ENCODE measurements around the gene OR52B2. TPM values are rescaled to one million over a fixed set of nuclear protein-coding genes. Genes with fewer than 3 reads are reported as not detected.

OR52B2 gene
- total and polyA plus RNA-seq, 2 experiments from 2014 or later = not detected

- Mint-ChIP-seq H3K36me3 (ENCODE audit: low read depth) (peaks cover 6% of the 10 kb centered on the region; the same call in 1 of the 3 replicates), H3K4me1 (peaks cover 4% of the 10 kb centered on the region; the same call in 1 of the 3 replicates), H3K9me3 (peaks cover 6% of the 10 kb centered on the region), H3K27ac (no peak overlapping the region), H3K4me3 (no peak overlapping the region), H3K27me3 (ENCODE audit: insufficient read depth, low read depth, poor library complexity) (no peaks in the 10 kb centered on the region)
- no peak overlapping the region for H3K27ac ChIP-seq (ENCODE audit: low read depth)
- no peak overlapping the region for H3K4me3 ChIP-seq
- H3K79me2 ChIP-seq (replicated peaks; ENCODE audit: insufficient read depth) = no peaks in the 10 kb centered on the region
- H3F3A ChIP-seq (replicated peaks; ENCODE audit: low read depth) = no peaks in the 10 kb centered on the region
- DNase-seq (ENCODE audit: low spot score) = no peak
- ATAC-seq = no peak
- TF ChIP-seq EZH2 (IDR thresholded peaks at IDR 0.05; ENCODE audit: low read depth, unreplicated experiment) (no peak), CREB1 (CRISPR knock-in tag; IDR thresholded peaks at IDR 0.05; ENCODE audit: low read depth) (no peak), ZNF331 (CRISPR knock-in tag; IDR thresholded peaks at IDR 0.05; ENCODE audit: low read depth) (no peak), ZNF114 (CRISPR knock-in tag; IDR thresholded peaks at IDR 0.05) (no peak), JUNB (IDR thresholded peaks at IDR 0.05; ENCODE audit: unreplicated experiment) (no peak), POLR2AphosphoS5 (IDR thresholded peaks at IDR 0.05; ENCODE audit: low read depth) (no peak), NANOG (IDR thresholded peaks at IDR 0.05; ENCODE audit: borderline replicate concordance) (no peak), EZH2phosphoT487 (IDR thresholded peaks at IDR 0.05; ENCODE audit: unreplicated experiment) (no peak), ZNF462 (CRISPR knock-in tag; IDR thresholded peaks at IDR 0.05) (no peak), STAT1 (IDR thresholded peaks at IDR 0.05; ENCODE audit: unreplicated experiment) (no peak)
- TF ChIP-seq, protein P1, sequence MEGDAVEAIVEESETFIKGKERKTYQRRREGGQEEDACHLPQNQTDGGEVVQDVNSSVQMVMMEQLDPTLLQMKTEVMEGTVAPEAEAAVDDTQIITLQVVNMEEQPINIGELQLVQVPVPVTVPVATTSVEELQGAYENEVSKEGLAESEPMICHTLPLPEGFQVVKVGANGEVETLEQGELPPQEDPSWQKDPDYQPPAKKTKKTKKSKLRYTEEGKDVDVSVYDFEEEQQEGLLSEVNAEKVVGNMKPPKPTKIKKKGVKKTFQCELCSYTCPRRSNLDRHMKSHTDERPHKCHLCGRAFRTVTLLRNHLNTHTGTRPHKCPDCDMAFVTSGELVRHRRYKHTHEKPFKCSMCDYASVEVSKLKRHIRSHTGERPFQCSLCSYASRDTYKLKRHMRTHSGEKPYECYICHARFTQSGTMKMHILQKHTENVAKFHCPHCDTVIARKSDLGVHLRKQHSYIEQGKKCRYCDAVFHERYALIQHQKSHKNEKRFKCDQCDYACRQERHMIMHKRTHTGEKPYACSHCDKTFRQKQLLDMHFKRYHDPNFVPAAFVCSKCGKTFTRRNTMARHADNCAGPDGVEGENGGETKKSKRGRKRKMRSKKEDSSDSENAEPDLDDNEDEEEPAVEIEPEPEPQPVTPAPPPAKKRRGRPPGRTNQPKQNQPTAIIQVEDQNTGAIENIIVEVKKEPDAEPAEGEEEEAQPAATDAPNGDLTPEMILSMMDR (conservative IDR thresholded peaks at IDR 0.05; ENCODE audit: low read depth in 2 of 2) = no peak
- TF ChIP-seq, protein P2, sequence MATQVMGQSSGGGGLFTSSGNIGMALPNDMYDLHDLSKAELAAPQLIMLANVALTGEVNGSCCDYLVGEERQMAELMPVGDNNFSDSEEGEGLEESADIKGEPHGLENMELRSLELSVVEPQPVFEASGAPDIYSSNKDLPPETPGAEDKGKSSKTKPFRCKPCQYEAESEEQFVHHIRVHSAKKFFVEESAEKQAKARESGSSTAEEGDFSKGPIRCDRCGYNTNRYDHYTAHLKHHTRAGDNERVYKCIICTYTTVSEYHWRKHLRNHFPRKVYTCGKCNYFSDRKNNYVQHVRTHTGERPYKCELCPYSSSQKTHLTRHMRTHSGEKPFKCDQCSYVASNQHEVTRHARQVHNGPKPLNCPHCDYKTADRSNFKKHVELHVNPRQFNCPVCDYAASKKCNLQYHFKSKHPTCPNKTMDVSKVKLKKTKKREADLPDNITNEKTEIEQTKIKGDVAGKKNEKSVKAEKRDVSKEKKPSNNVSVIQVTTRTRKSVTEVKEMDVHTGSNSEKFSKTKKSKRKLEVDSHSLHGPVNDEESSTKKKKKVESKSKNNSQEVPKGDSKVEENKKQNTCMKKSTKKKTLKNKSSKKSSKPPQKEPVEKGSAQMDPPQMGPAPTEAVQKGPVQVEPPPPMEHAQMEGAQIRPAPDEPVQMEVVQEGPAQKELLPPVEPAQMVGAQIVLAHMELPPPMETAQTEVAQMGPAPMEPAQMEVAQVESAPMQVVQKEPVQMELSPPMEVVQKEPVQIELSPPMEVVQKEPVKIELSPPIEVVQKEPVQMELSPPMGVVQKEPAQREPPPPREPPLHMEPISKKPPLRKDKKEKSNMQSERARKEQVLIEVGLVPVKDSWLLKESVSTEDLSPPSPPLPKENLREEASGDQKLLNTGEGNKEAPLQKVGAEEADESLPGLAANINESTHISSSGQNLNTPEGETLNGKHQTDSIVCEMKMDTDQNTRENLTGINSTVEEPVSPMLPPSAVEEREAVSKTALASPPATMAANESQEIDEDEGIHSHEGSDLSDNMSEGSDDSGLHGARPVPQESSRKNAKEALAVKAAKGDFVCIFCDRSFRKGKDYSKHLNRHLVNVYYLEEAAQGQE (IDR thresholded peaks at IDR 0.05; ENCODE audit: unreplicated experiment) = no peak
- TF ChIP-seq, protein P3, sequence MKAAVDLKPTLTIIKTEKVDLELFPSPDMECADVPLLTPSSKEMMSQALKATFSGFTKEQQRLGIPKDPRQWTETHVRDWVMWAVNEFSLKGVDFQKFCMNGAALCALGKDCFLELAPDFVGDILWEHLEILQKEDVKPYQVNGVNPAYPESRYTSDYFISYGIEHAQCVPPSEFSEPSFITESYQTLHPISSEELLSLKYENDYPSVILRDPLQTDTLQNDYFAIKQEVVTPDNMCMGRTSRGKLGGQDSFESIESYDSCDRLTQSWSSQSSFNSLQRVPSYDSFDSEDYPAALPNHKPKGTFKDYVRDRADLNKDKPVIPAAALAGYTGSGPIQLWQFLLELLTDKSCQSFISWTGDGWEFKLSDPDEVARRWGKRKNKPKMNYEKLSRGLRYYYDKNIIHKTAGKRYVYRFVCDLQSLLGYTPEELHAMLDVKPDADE (IDR thresholded peaks at IDR 0.05) = no peak
- no peaks in the 10 kb centered on the region for H3K36me3 ChIP-seq (ENCODE audit: insufficient read depth)
- H2AFZ ChIP-seq = no peak overlapping the region
- no peaks in the 10 kb centered on the region for H3K9me2 ChIP-seq (ENCODE audit: insufficient read depth)
- H3K4me1 ChIP-seq (ENCODE audit: insufficient read depth) = peaks cover 3% of the 10 kb centered on the region; the same call in 1 of the 2 replicates
- no peaks in the 10 kb centered on the region for H3K27me3 ChIP-seq (ENCODE audit: insufficient read depth)
- H4K20me1 ChIP-seq (replicated peaks; ENCODE audit: insufficient read depth) = no peaks in the 10 kb centered on the region
- no peak overlapping the region for H3K4me2 ChIP-seq
Observed at GRCh38 chr11:6142936-6143335, 27.2 kb downstream of the OR52B2 start.
